GM21360 (cell line): ENCODE data around the gene KLK10.

Experiments used
- ATAC-seq: cut with Tn5 transposase; IDR thresholded peaks from one replicate; pipeline ENCODE4 v1.9.1; 2021; ENCODE audit warnings: mild to moderate bottlenecking, moderate library complexity; ENCODE audit not compliant: unreplicated experiment

Gene KLK10

DNA sequence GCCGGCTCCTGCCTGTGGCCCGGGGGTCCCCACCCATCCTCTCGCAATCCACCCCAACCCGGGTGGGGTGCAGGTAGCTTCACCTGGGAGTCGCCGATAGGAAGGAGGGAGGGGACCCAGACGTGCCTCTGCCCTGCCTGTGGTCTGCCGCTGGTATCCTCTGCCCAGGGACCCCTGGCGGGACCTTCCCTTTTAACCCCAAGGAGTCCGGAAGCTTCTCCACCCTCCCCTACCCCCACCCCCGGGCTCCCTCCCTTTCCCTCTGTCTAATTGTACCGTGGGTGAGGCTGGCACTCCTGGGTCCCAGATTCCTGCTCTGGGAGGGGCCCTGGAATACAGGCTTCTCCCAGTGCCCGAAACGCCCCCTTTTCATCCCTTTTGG lies at the start of gene KLK10:
Gene KLK10 (minus strand): TSS at position 166 of the 382 bp plus-strand sequence. CDS start 579 bp downstream, outside the sequence.
- no peak for ATAC-seq

- no peak for ATAC-seq
These were observed 47.1 kb upstream of the KLK10 start for GRCh38 chr19:51066393-51067186.

GRCh38 chr19:51065221-51065960 lies 45.9 kb upstream of the KLK10 start:
- no peak for ATAC-seq

DNA sequence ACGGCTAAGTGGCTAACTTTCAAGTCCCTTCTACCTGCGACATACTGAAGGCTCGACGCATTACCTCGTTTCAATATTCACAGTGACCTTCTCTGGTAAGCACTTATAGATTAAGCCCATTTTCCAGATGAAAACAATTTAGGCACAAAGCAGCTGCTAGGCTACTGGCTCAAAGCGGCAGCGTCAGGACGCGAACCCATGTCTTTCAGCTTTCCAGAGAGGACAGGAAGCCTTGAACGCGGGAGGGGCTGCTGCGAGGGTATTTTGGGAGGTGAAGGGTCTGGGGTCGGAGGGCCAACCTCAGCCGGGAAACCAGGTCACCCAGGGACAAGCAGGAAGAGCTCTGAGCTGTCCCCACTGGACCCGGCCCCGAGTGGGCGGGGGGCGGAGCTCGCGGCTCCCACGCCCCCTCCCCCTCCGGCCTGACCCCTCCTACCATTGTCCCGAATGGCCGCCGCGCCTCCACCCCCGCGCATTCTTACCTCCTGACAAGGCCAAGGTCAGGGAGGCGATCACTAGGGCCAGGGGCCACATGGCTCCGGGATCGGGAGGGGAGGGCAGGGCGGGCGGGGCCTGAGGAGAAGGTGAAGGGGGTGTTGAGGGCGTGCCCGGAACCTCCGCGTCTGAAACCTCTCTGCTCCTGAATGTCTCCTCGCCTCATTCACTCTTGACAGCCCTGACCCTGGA lies 45.2 kb upstream of the KLK10 start, which contains the start of gene KLK13:
Gene KLK13 (minus strand): TSS at position 559 of the 687 bp plus-strand sequence. CDS start 25 bp downstream, at position 534.
- ATAC-seq, result no peak

GRCh38 chr19:51063664-51064063 lies 44.2 kb upstream of the KLK10 start:
- no peak for ATAC-seq

DNA sequence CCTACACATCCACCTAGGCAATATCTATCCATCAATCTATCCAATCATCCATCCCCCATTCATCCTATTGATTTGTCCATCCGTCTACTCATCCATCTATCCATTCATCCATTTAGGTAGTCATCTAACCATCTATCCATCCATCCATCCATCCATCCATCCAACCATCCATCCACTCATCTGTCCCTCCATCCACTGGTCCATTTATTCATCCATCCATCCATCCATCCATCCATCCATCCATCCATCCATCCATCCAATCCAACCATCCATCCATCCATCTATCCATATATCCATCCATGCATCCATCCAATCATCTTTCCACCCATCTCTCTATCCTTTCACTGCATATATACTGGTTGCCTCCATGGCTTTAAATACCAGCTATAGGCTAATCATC lies 41.5 kb upstream of the KLK10 start:
- no peak for ATAC-seq

DNA sequence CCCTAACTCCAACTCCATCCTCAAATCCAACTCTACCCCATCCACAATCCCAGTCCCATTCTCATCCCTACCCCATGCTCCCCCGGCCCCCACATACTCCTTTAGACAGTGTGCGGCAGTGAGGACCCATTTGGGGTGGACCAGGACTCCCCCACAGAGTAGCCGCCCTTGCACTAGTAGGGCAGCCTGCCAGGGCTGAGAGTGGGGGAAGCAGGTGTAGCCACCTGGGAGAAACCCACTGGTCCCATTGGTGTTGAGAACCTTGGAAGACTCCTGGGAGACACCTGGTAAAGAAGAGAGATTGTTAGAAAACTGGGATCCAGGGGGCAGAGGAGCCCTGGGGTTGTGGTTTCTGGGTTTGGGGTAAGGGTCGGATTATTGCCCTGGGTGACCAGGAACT lies 40.8 kb upstream of the KLK10 start:
- no peak for ATAC-seq

- no peak for ATAC-seq
These were observed 40.2 kb upstream of the KLK10 start for GRCh38 chr19:51059715-51060114.

GRCh38 chr19:51055866-51056265 lies 36.4 kb upstream of the KLK10 start:
- no peak for ATAC-seq

- ATAC-seq, result no peak
These were observed 27.5 kb upstream of the KLK10 start for GRCh38 chr19:51047031-51047335.

DNA sequence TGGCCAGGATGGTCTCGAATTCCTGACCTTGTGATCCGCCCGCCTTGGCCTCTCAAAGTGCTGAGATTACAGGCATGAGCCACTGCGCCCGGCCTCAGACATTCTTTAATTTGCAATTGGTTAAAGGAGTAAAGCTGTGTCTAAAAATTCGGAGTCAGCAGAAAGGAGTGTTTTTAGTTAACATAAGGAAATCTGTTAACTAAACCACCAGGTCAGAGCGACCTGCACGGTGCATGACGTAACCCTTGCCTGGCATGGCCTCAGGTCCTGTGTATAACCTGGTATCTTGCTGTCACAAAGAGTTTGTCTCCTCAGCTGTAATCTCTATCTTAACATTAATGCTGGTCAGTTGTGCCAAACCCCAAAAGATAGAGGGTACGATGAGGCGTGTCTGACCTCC lies 24.8 kb upstream of the KLK10 start:
- no peak for ATAC-seq

DNA sequence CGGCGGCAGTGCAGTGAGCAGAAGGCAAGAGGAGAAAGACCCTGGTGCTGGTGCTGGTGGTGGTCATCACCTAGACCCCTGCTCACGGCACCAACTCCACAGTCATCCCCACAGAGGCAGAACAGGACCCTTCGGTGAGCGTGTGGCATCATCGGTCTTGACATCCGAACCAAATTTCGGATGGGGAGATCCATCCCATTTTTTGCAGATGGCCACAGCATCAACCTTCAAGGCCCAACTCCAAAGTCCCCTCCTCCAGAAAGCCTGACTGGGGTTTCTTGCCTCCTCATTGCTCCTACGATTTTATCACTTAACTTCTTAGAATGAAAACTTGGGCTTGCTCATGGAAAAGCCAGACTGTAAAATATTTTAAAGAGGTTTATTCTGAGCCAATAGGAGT lies 24.0 kb upstream of the KLK10 start:
- no peak for ATAC-seq

- ATAC-seq, result no peak
These were observed 20.6 kb upstream of the KLK10 start for GRCh38 chr19:51040151-51040550.

DNA sequence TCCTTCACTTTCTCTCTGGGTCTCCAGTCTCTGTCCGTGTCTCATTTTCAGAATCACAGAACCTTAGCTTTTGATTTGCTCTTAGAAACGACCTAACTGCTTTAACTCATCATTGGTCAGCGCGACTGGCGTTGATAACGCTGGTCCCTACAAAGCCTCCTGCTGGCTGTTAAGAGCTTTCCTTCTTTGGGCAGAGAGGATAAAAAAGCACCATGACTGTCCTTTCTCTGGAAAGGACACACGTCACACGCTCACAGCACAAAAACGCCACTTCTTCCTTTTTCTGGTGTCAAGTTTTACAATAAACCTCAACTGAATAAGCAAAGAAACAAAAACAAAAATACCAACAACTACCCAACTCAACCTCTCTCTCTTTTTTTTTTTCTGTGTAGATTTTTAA lies 17.0 kb upstream of the KLK10 start:
- no peak for ATAC-seq

- ATAC-seq, result no peak
These were observed 15.2 kb upstream of the KLK10 start, which contains the start of gene KLK12 for GRCh38 chr19:51034704-51035103. TSS of gene KLK12 (minus strand) at chr19:51035002. CDS start at chr19:51034621, 381 bp downstream.

DNA sequence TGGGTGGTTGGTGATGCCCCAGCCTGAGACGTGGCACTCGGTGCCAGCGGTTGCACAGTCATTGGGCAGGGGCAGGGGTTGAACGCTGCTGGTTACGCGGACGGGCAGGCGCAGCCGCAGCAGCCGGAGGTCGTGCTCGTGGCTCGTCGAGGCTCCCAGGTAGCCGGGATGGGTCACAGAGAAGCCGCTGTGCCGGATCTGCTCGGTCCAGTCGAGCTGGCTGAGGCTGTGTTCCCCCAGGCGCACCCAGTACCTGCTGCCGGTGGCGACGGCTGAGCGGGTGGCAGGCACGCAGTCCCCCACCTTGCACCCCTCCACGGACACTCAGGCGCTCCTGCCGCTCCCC lies 12.3 kb upstream of the KLK10 start:
- no peak for ATAC-seq

DNA sequence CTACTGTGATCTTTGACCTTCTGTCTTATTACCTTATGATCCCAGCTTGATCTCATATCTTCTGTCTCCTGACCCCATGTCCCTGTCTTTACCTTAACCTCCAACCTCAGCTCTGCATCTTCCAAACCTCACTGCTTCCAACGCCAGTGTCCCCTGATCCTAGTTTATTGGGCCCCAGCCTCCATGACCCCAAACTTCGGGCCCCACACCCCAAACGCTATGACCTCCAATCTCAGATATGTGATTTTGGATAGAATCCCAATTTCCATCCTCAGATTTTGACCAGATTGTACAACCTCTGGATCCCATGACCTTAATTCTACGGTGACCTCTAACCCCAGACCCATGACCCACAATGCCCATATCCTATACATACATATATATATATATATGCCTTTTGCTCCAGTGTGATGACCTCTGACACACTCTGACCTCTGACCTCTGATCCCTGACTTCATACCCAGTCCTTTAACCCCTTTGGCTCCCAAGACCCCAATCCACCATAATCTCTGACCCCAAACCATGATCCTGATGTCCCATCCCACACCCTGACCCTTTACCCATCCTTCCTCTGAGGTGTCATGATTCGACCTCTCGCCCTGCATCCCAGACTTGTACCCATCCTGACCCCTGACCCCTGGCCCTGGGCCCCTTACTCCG lies 11.8 kb upstream of the KLK10 start:
- no peak for ATAC-seq

DNA sequence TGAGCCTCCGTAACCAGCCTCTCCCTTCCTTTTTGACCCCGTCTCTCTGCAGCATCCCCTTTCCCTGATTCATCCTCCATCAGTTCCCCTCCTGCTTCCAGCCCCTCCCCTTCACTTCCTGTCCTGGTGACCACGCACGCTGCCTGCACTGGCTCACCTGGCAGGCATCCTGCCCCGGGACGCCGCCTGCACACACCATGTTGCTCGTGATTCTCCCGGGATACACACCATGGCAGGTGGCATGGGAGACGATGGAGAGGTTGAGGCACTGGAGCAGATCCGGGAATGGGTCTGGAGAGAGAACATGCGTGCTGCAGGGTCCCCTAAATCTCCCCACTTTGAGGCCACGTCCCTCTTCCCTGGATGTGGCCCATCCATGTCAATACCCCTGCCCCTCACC lies 11.1 kb upstream of the KLK10 start:
- no peak for ATAC-seq

GRCh38 chr19:51029718-51030117 lies 10.2 kb upstream of the KLK10 start:
- ATAC-seq, result no peak

DNA sequence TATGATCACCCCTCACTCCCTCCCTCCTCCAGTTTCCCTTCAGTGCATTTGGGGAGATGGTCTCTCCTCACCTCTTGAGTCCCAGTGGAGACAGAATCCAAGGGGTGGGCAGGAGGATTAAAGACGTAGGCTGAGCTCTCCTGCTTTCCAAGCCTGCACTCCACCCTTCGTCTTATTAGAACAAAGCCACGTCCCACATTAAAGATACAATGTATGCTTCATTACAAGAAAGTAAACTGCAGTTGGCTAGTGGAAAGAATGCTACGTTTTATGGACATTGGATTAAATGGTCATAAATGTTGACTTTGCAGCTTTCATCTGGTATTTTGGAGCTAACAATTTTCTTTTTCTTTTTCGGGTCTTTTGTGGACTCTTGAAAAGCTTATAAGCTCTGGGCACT lies 8.4 kb upstream of the KLK10 start:
- ATAC-seq, result no peak

GRCh38 chr19:51027126-51027806 lies 7.8 kb upstream of the KLK10 start:
- no peak for ATAC-seq
